Measurements from ENCODE around the gene COL23A1.

The COL23A1 gene

DNA sequence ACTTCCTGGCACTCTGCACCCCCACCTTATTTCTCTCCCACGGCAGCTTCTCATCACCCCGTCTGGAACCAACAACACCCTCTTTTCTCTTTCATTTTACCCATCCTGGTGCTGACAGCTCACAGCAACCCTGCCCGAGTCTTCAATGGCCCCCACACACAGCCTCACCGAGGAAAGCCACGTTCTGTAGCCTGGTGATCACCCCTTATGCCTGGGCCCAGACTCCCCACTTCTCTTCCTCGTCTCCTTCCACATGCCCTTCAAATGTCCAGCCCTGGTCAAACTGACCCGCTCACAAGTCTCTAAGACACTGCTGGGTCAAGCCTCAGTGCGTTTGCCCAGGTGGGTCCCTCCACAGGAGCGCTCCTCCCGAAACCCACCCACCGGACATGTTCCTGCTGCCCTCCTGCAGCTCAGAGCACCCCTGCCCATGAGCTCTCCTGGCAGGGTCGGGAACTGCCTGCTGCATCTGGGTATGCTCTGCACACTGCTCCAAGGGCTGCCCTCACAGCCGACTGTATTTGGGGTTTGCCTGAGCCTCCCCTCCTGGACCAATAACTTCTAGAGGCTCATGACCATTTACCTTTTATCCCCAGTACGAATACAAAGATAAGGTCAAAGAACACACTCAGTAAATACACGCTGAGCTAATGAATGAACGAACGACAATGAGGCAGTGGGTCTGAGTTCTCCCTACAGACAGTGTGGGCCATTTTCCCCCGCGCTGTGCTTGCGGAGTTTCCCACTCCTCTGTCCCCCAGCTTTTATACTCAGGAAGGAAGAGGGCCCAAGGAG lies 202.9 kb downstream of the COL23A1 start:
- DNase-seq: no peak

DNA sequence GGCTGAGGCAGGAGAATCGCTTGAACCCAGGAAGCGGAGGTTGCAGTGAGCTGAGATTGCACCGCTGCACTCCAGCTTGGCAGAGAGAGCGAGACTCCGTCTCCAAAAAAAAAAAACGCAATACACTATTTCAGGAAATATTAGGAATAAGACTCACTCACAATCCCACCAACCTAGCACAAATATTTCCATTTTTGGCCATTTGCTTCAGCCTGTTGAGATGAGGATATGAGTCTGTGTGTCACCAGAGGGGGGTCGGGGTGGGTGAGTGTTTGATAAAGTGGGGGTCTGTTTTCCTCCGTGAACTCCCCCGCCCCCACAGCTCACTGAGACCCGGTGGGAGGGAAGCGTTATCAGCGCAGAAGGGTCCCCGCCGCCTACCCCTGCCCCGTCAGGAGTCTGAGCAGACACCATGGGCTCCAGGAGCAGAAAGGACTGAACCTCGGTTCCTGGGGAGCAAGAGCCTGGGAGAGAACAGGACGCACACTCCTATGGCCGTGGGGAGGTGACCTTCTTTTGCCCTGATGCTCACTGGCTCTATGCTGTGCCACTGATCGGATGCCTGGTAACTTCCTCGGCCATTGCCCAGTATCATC lies 203.8 kb downstream of the COL23A1 start:
- no peak for DNase-seq

DNA sequence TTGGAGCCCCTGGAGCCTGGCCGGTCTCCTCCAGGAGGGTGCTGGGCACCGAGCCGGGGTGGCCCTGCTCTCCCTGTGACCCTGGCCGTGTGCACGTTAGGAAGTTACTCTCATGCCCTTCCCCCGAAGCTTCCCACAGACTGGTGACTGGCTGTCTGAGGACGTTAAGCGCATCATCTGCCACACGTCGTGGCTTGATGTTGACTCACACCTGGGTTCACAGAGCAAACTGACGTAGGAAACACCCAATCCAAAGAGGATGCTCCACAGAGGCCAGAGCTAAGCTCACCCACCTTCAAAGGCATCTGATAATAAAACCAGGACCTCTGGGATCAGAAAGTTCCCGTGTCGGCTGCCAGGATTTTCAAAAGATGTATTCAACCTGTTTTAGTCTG lies 204.7 kb downstream of the COL23A1 start:
- no peak for DNase-seq

DNA sequence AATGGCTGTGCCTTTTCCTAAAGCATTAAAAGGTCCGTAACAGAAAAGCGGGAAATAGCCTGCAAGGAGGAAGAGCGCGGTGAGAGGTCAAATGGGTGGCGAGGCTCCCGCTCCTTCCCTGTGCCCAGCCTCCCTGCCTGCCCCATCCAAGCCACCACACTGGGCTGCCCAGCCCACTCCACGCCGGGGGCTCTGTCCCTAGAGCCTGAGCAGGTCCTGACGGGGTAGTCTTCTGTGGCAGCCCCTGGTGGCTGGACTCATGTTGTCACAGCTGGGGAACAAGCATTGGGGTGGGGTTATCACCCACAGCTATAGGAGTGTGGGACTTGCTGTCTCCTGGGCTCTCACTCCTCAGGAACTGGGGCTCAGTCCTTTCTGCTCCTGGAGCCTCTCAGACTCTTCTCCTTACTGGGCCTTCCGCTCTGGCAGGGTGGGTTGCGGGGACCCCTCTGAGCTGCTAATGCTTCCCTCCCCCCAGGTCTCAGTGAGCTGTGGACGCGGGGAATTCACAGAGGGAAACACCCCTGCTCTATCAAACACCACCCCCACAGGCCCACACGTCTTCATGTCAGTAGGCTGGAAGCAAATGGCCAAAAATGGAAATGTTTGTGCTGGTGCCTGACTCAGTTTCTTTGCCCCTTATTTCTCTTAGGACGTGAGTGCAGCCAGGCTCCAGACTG lies 205.2 kb downstream of the COL23A1 start:
- no peak for DNase-seq

DNA sequence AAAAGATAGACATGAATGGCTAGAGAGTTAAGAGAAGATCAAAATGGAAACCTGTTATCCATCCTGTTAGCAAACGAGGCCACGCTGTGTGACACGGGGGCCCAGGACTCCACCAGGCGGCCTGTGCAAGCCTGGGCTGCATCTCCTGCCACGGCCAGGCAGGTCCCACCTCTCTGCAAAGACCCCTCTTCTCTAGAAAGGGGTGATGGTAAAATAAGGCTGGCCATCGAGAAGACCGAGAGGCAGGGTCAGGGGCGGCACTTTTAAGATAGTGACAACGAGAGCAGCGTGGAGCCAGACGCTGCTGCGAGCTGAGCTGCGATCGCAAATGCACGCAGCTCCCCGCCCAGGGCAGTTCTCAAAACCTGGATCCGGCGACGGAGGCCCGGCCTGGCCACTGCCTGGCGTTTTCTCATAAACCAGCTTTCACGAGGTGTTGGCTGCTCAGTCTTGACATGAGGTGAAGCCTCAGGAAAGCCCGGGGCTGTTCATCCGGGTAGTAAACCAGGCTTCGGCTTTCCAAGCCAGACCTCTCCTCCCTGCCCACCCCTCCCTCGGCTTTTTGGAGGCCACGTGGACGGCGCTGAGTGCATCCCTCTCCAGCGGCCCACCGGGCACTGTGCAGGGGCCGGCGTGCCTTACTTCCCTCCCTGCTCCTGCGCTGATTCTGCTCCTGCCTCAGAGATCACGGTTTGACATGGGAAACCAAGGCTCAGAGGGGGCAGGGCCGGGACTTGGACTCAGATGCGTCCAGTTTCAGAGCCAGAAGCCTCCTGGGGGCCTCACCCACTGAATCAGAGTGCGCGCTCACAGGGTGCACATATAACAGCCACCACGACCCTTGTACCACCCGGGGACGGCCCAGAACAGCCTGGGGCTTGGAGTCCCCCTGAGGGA lies 206.0 kb downstream of the COL23A1 start:
- no peak for DNase-seq

DNA sequence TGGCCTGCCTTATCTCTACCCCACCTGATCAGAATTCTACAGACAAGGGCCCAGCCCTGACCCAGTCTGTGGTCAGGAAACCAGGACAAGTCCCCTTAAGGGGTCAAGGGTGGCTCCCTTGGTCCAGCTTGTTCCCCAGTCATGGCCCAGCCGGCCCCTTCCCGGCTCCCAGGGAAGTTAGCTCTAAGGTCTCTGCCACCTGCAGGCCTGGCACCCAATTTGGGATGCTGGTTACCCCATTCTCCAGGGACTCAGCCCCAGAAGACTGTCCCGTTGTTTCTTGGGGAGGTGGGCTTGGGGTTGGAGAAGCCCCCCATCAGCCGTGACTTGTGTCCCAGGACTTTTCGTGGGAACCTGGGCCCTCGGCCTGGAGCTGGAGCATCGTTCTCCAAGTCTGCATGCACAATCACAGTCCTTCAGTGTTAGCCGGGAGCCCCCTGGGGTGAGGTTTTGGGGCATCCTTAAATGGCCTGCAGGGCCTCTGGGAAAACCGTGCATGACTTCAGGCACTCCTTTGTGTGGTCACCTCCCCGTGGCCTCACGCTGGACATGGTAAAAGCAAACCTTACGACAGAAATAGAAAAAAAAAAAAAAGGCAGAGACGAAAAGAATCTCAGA lies 206.8 kb downstream of the COL23A1 start:
- DNase-seq: no peak

DNA sequence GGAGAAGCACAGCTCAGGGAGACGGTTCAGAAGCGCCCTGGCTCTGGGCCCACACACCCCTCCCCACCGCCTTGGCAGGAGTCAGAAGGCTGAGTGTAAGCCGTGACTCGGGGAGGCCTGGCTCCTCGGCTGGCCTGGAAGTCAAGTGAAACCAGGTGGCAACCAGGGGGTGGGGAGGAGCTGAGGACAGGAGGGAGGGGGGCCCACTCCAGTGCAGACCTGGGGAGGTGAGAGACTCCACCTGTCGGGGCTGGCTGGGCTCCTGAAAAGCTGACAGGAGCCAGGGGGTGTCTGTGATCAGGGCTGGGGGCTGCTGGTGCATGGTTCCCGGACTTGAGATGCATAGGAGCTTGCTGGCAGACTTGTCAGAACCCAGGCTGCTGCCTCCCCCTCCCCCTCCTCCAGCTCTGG lies 207.4 kb downstream of the COL23A1 start:
- no peak for DNase-seq

DNA sequence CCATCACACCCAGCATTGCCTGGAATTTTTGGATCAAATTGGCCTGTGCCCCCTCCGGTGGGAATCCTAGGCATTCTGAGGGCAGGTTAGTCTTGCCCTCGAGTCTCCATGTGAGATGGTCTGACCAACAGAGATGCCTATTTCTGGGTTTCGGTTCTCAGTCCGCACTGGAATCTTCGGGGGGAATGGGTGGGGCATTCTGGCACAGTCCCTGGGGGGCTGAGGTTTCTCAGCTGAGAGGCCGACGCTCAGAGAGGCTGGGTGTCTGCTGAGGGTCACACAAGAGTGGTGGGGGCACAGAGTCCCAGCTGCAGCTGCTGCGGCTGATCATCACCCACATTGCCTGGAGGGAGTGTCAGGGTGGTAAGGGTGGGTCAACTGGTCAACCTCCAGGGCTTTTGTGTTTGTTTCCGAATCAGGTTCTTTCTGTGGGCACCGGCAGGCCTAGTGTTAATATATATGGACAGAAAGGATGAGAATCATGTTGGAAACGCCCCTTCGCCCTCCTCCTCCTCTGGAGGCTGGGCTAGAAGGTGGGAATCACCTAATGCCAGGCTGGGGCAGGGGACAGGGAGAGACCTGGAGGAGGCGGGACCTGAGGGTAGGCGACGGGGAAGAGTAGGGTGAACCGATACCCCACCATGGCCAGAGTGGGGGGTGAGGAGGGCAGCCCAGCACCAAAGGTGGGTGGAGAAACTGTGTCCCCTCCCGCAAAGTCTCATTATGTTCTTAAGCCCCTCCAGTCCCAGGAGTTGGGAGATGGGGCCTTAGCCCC lies 208.1 kb downstream of the COL23A1 start:
- DNase-seq: no peak

DNA sequence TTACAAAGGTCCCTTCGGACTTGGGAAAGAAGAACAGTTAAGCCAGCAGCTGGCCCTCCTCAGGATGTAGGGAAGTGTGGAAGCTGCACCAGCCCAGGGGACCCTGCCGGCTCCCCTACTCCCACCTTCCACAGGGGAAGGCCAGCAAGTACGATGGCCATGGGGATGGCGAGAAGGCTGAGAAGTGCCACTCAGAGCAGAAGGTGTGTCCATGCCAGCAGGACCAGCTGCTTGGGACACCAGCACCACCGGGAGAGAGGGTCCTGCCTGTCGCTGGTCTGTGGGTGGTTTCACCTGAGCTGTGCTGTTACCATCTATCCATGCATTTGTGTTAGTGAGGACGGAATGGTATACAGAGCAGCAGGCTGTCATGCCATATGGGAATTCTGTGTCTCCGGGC lies 209.0 kb downstream of the COL23A1 start:
- no peak for DNase-seq

DNA sequence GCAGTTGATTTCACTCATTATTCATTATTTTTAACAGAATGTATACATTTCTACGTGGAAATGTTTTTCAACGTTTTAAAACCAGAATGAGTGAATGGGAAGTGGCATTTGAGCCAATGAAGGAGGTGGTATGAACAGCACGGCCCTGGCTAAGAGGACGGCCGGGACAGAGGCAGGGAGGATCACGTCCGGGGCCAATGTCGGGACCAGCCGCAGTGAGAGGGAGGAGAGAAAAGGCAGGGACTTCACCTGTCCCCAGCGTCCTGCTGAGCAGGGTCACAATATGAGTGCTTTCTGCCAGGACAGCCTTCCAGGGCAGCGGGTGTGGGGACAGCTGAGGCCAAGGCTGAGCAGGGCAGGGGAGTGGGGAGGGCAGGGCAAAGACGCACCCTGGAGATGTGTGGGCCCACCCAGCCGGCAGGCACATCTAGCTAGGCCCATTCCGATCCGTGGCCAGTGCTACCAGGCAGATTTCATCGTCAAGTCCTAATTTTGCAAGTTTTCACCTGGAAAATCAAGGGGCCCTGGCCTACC lies 209.6 kb downstream of the COL23A1 start:
- no peak for DNase-seq

DNA sequence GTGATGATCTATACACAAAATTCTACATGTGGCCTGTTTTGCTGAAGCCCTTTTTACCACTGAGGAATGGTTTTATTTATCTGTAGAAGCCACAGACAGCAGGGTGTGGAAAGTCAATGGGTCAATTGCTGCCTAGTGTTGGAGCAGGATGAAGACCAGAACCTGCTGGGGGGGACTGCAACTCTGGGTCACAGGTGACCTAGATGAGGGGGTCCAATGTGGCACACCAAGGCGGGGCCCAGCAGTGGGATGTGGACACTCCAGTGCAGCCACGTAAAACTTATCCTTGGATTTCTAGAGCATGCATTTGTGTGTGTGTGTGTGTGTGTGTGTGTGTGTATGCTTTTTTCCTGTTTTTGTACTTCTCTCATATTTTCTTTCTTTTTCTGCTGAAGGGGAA lies 210.1 kb downstream of the COL23A1 start:
- DNase-seq: no peak

DNA sequence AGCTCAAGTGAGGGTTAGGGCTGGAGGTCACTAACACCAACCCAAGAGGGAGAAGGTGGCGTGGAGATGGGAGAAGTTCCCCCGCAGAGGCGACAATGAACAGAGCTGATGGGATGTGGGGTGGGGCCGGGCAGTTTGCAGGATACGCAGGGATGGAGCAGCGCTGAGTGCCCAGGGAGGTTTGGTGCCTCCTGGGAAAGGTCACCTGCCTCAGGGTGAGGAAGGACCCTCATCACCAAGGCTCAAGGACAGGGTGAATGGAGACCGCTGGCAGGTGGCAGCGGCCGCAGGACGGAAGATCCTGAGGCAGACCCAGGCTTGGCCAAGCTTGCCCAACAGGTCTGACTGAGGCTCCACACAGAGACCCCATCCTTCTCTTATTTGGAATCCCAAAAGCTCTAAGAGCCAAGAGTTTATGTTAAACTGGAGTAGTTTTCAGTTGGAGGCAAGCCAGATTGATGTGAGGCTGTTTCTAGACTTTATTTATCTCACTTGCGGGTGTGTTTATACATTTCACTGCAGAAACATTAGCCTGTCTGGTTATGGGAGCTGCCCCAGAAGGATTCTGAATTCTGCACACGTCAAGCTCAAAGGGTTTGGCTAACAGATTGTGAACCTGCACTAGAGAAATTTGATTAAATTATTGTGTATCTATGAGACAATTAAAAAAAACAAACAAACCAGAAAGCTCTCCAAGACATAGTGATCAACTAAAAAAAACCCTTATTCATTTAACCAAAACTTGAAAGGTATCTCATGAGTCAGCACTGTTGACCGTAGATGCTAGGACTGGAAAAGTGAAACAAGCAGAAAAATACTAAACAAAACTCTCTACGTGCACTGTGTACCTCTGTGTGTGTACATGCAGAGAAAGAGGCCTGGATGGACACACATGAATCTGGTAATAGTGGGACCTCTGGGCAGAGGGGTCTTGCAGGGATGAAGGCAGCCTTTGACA lies 211.4 kb downstream of the COL23A1 start:
- DNase-seq: no peak

DNA sequence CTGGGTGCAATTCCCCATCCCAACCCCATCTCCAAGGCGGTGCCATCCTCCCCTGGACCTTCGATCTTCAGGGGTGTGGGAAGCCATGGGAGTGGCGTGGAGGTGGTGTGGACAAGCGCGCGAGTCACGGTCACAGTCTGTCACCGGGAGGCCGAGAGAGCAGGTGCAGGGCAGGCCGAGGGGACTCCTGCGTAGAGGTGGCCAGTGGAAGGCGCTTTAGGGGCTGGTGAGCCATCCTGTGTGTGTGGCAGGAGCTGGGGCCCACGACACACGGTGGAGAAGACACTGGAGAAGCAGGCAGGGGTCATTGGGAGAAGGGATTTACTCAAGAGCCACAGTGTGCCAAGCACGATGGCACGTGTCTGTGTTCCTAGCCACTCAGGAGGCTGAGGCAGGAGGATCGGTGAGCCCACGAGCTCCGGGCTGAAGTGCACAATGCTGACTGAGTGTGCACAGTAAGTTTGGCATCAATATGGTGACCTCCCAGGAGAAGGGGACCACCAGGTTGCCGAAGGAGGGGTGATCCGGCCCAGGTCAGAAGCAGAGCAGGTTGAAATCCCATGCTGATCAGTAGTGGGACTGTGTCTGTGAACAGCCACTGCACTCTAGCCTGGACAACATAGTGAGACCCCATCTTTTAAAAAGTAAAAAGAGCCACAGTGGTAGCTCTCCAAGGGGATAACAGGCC lies 212.5 kb downstream of the COL23A1 start:
- DNase-seq: no peak

DNA sequence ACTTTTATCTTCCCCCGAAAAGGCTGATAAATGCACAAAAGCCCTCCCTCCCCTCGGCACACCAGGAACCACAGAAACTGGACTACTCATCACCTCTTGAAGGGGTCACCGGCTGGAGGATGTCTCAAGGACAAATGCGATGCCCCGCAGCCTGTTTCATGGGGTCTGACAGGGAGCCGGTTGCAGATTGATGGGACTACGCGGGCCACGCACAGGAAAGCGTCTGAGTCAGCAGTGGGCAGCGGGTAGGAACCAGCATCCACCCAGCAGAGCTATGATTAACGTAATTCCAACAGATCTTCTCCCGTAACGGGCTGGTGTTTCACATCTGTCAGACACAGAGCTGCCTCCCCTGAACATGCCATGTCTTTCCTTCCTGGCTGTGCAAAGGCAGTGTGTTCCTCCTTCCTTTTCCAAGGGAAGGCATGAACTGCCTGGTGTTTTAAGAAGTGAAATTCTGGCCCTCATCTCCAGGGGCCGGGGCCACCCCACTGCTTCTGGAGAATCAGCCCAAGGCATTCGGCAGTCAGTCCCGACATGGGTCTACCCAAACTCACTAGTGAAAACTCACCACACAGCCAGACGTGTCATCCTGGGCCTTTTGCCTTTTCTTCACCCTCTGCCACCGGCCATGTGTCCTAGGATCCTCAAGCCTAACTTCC lies 213.1 kb downstream of the COL23A1 start:
- DNase-seq: no peak

DNA sequence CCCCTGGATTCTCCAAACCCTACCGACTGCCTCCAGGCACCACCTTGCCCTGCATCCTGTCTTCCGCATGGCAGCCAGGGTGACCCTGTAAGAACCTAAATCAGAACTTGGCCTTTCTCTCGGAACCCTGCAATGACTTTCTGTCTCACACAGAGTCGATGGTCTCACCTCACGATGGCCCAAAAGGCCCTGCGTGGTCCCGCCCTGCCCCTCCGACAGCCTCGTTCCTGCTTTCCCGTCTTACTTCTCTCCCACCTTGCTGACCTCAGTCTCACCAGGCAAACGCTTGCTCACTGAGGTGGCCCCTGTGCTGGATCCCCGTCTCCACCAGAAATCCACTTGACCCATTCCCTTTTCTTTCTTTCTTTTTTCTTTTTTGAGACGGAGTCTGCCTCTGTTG lies 214.8 kb downstream of the COL23A1 start:
- no peak for DNase-seq

DNA sequence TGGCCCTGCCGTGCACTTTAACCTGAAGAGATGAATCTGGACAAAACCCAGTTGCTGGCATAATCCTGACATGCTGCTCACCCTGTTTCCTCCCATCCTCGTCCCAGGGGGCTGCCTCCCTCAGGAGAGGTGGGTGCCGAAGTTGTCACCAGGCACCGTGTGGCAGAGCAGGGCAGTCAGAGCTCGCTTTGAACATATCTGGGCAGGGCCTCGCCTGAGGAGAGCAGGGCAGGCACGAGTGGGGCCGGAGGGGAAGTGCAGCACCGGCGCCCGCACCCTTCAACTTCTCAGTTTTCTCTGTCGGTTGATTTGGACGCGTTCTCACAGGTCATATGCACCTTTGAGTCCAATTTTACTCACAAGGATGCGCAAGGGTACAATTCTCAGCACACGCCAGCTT lies 216.5 kb downstream of the COL23A1 start:
- no peak for DNase-seq

DNA sequence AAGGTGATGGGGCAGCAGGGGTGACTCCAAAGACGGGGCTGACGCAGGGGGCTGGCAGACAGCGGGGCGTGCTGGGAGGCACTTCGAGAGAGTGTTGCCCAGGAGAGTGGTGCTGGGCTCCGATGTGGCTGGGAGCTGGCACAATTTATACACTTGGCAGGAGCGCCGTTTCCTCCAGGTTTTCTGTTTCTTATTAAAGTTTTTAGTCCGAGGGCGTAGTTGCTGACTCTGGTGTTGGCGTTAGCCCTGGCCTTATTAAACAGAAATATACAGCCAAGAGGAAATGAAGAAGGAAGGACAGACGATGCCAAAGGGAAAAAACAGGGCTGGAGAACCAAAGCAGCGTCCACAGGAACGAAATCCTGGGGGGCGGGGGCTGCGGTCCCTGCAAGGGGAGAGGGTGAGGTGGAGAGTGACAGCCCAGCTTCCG lies 218.0 kb downstream of the COL23A1 start:
- no peak for DNase-seq

DNA sequence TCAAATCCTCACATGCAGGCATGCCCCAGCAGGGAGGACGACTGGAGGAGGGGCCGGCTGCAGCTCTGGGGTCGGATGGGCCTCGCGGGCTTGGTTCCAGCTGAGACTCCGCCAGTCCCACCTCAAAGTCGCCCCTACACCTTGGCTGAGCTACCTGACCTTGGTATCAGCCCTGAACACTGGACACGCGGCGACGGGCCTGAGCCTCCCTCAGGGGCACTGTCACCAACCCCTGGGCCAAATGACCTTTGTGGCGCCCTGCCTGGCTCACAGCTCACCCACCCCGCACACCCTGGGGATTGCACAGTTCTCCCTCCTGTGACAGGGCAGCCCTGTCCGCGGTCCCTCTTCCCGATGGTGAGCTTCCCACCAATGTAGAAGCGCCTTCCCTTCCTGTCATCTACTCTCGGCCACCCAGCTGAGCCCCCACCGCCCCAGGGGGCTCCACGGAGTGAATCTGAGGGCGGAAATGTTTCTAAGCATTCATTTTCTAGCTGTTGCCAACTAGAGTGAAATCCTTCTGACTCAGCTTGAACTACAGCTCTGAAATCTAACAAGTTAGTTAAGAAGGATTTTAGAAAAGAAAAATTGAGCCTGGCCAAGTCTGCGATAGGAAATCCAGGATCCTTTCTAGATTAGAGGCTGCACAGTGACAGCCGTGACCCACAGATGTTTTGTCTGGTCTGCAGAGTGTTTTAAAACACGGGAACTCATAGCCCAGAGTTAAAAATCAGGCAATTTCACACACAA lies 218.7 kb downstream of the COL23A1 start:
- no peak for DNase-seq
